Body of pancreas (tissue), 4 donors: ENCODE measurements around the gene ACAP2.

Experiments
- POLR2A ChIP-seq, 3 donors: fragments of 450-650 bp; IDR thresholded peaks; one replicate each; pipeline ENCODE4 v1.6.1; 2016; ENCODE audit warnings: antibody characterized with exemption in 3 of 3, mild to moderate bottlenecking in 2 of 3
- TF ChIP-seq, protein P1 (sequence below), 7 experiments: fragments of 450-650 bp in 4 of 7; fragments of 200-600 bp in 3 of 7; sonication (generic) in 3 of 7; IDR thresholded peaks; one replicate each; pipeline ENCODE4 v1.5.1; 2016 to 2019; ENCODE audit warnings: antibody characterized with exemption in 7 of 7

DNA sequence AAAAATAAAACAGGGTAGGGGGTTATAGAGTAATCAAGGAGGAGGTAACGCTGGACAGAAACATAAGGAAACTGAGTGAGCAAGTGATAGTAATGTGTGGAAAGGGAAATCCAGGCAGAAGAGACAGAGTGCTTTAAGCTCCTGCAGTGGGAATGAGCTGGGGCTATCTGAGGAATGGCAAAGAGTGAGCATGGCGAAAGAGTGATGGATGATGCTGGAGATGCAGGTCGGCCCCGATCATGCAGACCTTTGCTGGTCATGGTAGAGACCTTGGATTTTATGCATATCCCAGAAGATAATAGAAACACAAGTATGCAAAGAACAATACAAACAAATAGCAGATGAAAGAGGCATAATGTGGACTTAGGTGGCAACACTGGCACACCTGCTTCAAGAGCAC lies 26.0 kb upstream of the ACAP2 start:
- TF ChIP-seq POLR2A (IDR thresholded peaks at IDR 0.05), result no peak
- TF ChIP-seq, protein P1, sequence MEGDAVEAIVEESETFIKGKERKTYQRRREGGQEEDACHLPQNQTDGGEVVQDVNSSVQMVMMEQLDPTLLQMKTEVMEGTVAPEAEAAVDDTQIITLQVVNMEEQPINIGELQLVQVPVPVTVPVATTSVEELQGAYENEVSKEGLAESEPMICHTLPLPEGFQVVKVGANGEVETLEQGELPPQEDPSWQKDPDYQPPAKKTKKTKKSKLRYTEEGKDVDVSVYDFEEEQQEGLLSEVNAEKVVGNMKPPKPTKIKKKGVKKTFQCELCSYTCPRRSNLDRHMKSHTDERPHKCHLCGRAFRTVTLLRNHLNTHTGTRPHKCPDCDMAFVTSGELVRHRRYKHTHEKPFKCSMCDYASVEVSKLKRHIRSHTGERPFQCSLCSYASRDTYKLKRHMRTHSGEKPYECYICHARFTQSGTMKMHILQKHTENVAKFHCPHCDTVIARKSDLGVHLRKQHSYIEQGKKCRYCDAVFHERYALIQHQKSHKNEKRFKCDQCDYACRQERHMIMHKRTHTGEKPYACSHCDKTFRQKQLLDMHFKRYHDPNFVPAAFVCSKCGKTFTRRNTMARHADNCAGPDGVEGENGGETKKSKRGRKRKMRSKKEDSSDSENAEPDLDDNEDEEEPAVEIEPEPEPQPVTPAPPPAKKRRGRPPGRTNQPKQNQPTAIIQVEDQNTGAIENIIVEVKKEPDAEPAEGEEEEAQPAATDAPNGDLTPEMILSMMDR (IDR thresholded peaks at IDR 0.05), result no peak
